Ovary (tissue), 9 donors: ENCODE data around the gene PTER. TPM values are rescaled to one million over a fixed set of nuclear protein-coding genes. Genes with fewer than 3 reads are reported as not detected.

Experiments
- DNase-seq, 5 donors: peaks; one replicate each; pipeline ENCODE4 v3.0.0-alpha.2; 2019 to 2020
- H3K27ac ChIP-seq, 2 donors: fragments of 200-600 bp; one replicate each; pipeline versions ENCODE4 v1.5.1 to v1.8.0; 2019 to 2022
- H3K27me3 ChIP-seq: fragments of 200-600 bp; one replicate; pipeline ENCODE4 v1.8.0; 2022
- H3K36me3 ChIP-seq: fragments of 200-600 bp; sonication (generic); one replicate; pipeline ENCODE4 v1.5.1; 2019
- H3K4me1 ChIP-seq: one replicate; pipeline ENCODE4 v1.8.1; 2013; ENCODE audit warnings: mild to moderate bottlenecking, moderate library complexity; ENCODE audit not compliant: insufficient read depth
- H3K4me3 ChIP-seq: fragments of 200-600 bp; sonication (generic); one replicate; pipeline ENCODE4 v1.5.1; 2017
- H3K9me3 ChIP-seq, 2 donors: fragments of 200-600 bp in 1 of 2; sonication (generic) in 1 of 2; one replicate each; pipeline versions ENCODE4 v1.5.1 to v1.8.1; 2013 to 2019; ENCODE audit warnings: mild to moderate bottlenecking in 1 of 2, moderate library complexity in 1 of 2
- EP300 ChIP-seq: sonication (generic); formaldehyde crosslinking; IDR thresholded peaks from one replicate; pipeline ENCODE4 v1.6.1; 2017; ENCODE audit warnings: antibody characterized with exemption
- POLR2A ChIP-seq: fragments of 450-650 bp; IDR thresholded peaks from one replicate; pipeline ENCODE4 v1.6.1; 2017; ENCODE audit warnings: antibody characterized with exemption, mild to moderate bottlenecking, moderate library complexity
- WGBS, 3 donors: extraction: QIAGEN DNeasy Blood & Tissue Kit in 1 of 3; methylation state at CpG; one replicate each; pipeline versions ENCODE4 v1.1.5 to v1.1.7; 2013 to 2017; 5-methylcytosine and 5-hydroxymethylcytosine counted together
- intact Hi-C, 4 donors: fragments of 100-400 bp; cut with DNase I; formaldehyde crosslinking; loops; one replicate each; pipeline versions ENCODE4 v1.11.0 to v1.15.1; 2022 to 2023
- polyA plus RNA-seq, 2 donors: library from polyadenylated mRNA; stranded (reverse); fragments of 200-250 nt in 1 of 2; fragments of 350-450 nt in 1 of 2; fragmentation: Illumina TruSeq in 1 of 2; extraction: RNeasy Lipid Tissue Mini Kit (QIAGEN cat#74804) in 1 of 2; gene quantifications; one replicate each; pipeline ENCODE4 v1.2.3, GENCODE V29; 2013 to 2014
- small RNA-seq: library from RNA; depleted of rRNA; stranded (forward); fragments of <200 nt; gene quantifications from one replicate; pipeline ENCODE3, GENCODE V24; 2016
- total RNA-seq, 7 donors: library from RNA; depleted of rRNA in 2 of 7; stranded (reverse); fragments of >200 nt in 2 of 7; fragmentation: NEBNext Ultra II Directional in 3 of 7; extraction: Animal tissue kit (Norgen Biotek cat#: 25700) in 3 of 7; gene quantifications; one replicate each; pipeline versions ENCODE4 v1.1.0 to v1.2.4, GENCODE V29; 2016 to 2023
- TF ChIP-seq, protein P1 (sequence below), 3 donors: fragments of 450-650 bp in 2 of 3; fragments of 200-600 bp in 1 of 3; IDR thresholded peaks; one replicate each; pipeline versions ENCODE4 v1.5.1 to v1.8.0; 2016 to 2022; ENCODE audit warnings: antibody characterized with exemption in 3 of 3, mild to moderate bottlenecking in 1 of 3
- donor health status: DM: no; HTN: no; CAD: no; lungs with moderate emphysema.
- donor health status: DM: no; HTN: no; CAD: no.
- donor health status: Bipolar disorder and iron deficiency.
- donor health status: DM: yes; HTN: yes; CAD: no.
- donor health status: DM: no; HTN: no; CAD: no.
- donor health status: DM: yes; HTN: yes; CAD: no.

Gene PTER
- total and polyA plus RNA-seq, 9 donors: 1.5 to 19.2 (median 4.2) TPM

DNA sequence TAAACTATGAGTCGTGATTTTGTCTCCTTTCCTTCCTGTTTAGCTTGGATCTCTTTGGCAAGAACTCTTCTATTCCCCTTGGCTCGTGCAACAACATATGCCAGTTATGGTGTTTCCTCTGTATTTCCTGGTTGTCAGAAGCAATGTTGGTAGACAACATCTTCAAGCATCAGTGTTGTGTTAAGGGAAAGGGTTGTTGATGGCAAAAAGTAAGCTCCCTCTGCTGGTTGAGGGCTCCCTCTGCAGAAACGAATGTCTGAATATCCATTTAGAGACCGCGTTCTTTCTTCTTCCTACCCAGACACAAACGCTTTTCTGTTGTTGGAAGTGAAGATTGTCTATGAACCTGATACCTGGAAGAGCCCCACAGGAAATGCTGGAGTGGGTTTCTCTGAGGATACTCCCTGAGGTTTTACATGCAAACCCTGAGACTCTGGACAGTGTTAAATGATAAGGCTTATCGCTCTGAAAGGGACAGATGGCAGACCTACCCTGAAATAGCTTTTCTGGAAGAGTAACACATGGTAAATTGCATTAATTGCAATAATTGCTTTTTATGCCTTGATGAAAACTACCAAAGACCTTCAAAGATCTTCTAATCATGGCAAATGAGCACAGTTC is 108.4 kb downstream of the PTER start:
- no peak for DNase-seq
- intact Hi-C loops: no loop called here

DNA sequence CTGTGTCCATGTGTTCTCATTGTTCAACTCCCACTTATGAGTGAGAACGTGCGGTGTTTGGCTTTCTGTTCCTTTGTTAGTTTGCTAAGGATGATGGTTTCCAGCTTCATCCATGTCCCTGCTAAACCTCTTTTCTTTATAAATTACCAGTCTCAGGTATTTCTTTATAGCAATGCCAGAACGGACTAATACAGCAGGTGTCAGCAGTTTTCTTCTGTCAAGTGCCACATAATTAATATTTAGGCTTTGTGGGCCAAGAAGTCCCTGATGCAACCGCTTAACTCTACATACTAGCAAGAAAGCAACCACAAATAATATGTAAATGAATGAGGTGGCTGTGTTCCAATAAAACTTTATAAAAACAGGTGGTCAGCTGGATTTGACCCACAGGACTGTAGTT is 111.2 kb downstream of the PTER start:
- Histone ChIP-seq H3K4me1 (no peaks in the 10 kb centered on the region), H3K27me3 (no peaks in the 10 kb centered on the region), H3K4me3 (no peak overlapping the region), H3K9me3 (no peaks in the 10 kb centered on the region), H3K36me3 (no peaks in the 10 kb centered on the region), H3K27ac (no peak overlapping the region)
- 57 to 69% (median 64%) methylated on average over 4 of the region's 4 CpGs for WGBS, 3 donors
- intact Hi-C loops: no loop called here
- TF ChIP-seq POLR2A: no peak
- TF ChIP-seq EP300: no peak
- TF ChIP-seq, protein P1, sequence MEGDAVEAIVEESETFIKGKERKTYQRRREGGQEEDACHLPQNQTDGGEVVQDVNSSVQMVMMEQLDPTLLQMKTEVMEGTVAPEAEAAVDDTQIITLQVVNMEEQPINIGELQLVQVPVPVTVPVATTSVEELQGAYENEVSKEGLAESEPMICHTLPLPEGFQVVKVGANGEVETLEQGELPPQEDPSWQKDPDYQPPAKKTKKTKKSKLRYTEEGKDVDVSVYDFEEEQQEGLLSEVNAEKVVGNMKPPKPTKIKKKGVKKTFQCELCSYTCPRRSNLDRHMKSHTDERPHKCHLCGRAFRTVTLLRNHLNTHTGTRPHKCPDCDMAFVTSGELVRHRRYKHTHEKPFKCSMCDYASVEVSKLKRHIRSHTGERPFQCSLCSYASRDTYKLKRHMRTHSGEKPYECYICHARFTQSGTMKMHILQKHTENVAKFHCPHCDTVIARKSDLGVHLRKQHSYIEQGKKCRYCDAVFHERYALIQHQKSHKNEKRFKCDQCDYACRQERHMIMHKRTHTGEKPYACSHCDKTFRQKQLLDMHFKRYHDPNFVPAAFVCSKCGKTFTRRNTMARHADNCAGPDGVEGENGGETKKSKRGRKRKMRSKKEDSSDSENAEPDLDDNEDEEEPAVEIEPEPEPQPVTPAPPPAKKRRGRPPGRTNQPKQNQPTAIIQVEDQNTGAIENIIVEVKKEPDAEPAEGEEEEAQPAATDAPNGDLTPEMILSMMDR (IDR thresholded peaks at IDR 0.05): no peak
- no peak for DNase-seq

More for the DNA sequence above, 108.4 kb downstream of the PTER start:
- Histone ChIP-seq H3K36me3 (no peaks in the 10 kb centered on the region), H3K4me3 (no peak overlapping the region), H3K4me1 (no peaks in the 10 kb centered on the region), H3K27me3 (no peaks in the 10 kb centered on the region), H3K9me3 (no peaks in the 10 kb centered on the region), H3K27ac (no peak overlapping the region)
- 22 to 26% (median 24%) methylated on average over 7 of the region's 7 CpGs for WGBS, 3 donors
- TF ChIP-seq POLR2A (no peak), EP300 (no peak)
- TF ChIP-seq, protein P1 (IDR thresholded peaks at IDR 0.05): no peak

DNA sequence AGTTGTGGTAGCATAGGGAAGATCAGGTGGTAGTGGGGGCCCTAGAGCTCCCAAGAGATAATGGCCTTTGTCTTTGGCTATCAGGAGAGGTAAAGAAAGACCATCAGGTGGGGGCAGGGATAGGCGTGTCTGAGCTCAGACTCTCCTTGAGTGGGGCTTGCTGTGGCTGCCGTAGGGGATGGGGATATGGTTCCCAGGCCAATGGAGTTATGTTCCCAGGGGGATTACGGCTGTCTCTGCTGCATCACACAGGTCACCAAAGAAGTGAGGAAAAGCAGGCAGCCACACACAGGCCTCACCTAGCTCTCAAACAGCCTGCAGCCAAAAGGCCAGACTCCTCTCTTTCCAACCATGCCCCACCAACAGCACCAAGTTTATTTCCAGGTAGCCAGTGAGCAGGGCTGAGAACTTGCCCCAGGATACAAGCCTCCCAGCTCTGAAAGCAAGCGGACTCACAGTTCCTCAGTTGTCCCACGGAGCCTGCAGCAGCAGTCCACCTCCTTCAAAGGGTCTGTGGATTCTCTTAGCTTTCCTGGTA is 122.5 kb downstream of the PTER start:
- no peak overlapping the region for H3K27ac ChIP-seq
- no peaks in the 10 kb centered on the region for H3K27me3 ChIP-seq
- H3K36me3 ChIP-seq: no peaks in the 10 kb centered on the region
- WGBS, 3 donors: 68 to 83% (median 81%) methylated on average over 5 of the region's 5 CpGs
- no peak overlapping the region for H3K4me3 ChIP-seq
- intact Hi-C loops: no loop called here
- no peak for DNase-seq
- no peaks in the 10 kb centered on the region for H3K4me1 ChIP-seq
- H3K9me3 ChIP-seq: no peaks in the 10 kb centered on the region
- TF ChIP-seq POLR2A: no peak
- TF ChIP-seq EP300: no peak
- TF ChIP-seq, protein P1 (IDR thresholded peaks at IDR 0.05): no peak

DNA sequence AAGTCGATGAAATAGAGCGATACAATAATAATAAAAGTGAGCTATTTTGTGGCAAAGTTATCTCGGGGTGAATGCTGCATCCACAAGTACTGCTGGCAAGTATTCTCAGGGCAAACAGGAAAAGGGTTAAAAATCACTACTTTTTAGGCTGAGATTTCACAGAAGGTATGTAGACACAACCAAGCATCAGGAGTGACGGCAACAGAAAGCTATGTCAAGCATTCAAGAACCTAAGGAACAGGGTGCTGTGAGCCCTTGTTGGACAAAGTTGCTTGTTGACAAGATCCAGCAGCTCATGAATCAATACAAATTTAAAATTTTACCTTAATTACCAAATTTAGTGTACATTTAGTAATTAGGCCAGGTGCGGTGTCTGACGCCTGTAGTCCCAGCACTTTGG is 126.1 kb downstream of the PTER start:
- no peak for DNase-seq
- Histone ChIP-seq H3K4me3 (no peak overlapping the region), H3K9me3 (no peaks in the 10 kb centered on the region), H3K27me3 (no peaks in the 10 kb centered on the region), H3K27ac (no peak overlapping the region), H3K36me3 (no peaks in the 10 kb centered on the region), H3K4me1 (no peaks in the 10 kb centered on the region)
- WGBS, 3 donors: 74 to 80% (median 79%) methylated on average over 6 of the region's 6 CpGs
- TF ChIP-seq, protein P1 (IDR thresholded peaks at IDR 0.05): no peak
- TF ChIP-seq POLR2A: no peak
- intact Hi-C loops: no loop called here

Small RNA genes lying within 50 kb of the gene (small RNA-seq; reads per million reads assigned to genes)
- gene RNU2-18P: not detected

Other genes starting within 250 kb of the PTER start
- under 1 TPM in 1 of 7 donors, not detected in 6; 0.11 TPM for gene C1QL3, start 84.9 kb downstream of the PTER start, total RNA-seq
- under 1 TPM in 1 of 2 donors, not detected in 1; 0.07 TPM for gene C1QL3, start 84.9 kb downstream of the PTER start, polyA plus RNA-seq